Testis (tissue), 3 donors: ENCODE results near the gene ATM. TPM values are rescaled to one million over a fixed set of nuclear protein-coding genes. Genes with fewer than 3 reads are reported as not detected.

Source experiments
- DNase-seq: peaks from one replicate; pipeline ENCODE4 v3.0.0-alpha.2; 2019
- H3K27ac ChIP-seq, 2 donors: fragments of 200-600 bp; sonication (generic); one replicate each; pipeline ENCODE4 v1.5.1; 2019
- H3K27me3 ChIP-seq: fragments of 200-600 bp; sonication (generic); one replicate; pipeline ENCODE4 v1.5.1; 2019
- H3K36me3 ChIP-seq: fragments of 200-600 bp; sonication (generic); one replicate; pipeline ENCODE4 v1.5.1; 2017; ENCODE audit warnings: low read depth; ENCODE audit errors: missing control alignments
- H3K4me1 ChIP-seq: fragments of 200-600 bp; sonication (generic); one replicate; pipeline ENCODE4 v1.5.1; 2019
- H3K4me3 ChIP-seq, 2 donors: fragments of 200-600 bp; sonication (generic); one replicate each; pipeline ENCODE4 v1.5.1; 2017 to 2019
- H3K9me3 ChIP-seq: fragments of 200-600 bp; sonication (generic); one replicate; pipeline ENCODE4 v1.5.1; 2017
- CTCF ChIP-seq, 3 experiments: fragments of 450-650 bp in 2 of 3; fragments of 200-600 bp in 1 of 3; sonication (generic) in 1 of 3; IDR thresholded peaks; one replicate each; pipeline ENCODE4 v1.5.1; 2016 to 2019; ENCODE audit warnings: antibody characterized with exemption in 3 of 3, mild to moderate bottlenecking in 2 of 3, moderate library complexity in 1 of 3
- POLR2A ChIP-seq: fragments of 450-650 bp; IDR thresholded peaks from one replicate; pipeline ENCODE4 v1.6.1; 2017; ENCODE audit warnings: antibody characterized with exemption, mild to moderate bottlenecking, moderate library complexity
- WGBS, 2 donors: methylation state at CpG; one replicate each; pipeline ENCODE4 v1.1.5; 2018; 5-methylcytosine and 5-hydroxymethylcytosine counted together
- intact Hi-C: fragments of 100-400 bp; cut with DNase I; formaldehyde crosslinking; loops from one replicate; pipeline ENCODE4 v1.15.1; 2023; ENCODE audit warnings: low total_unique reads
- polyA plus RNA-seq: library from polyadenylated mRNA; stranded (reverse); fragments of 350-450 nt; fragmentation: Illumina TruSeq; extraction: RNeasy Lipid Tissue Mini Kit (QIAGEN cat#74804); gene quantifications from one replicate; pipeline ENCODE4 v1.2.3, GENCODE V29; 2014; ENCODE audit warnings: low read depth, low replicate concordance; ENCODE audit not compliant: insufficient read depth
- total RNA-seq, 2 donors: library from RNA; depleted of rRNA; stranded (reverse); fragments of >200 nt; gene quantifications; one replicate each; pipeline ENCODE4 v1.2.3, GENCODE V29; 2016

Gene ATM
- total and polyA plus RNA-seq, 3 donors from 2014 or later: 19.3 to 95.4 (median 92.3) TPM

GRCh38 chr11:108224366-108224765 is 1.5 kb downstream of the ATM start:
- Histone ChIP-seq H3K36me3 (no peaks in the 10 kb centered on the region), H3K4me3 (no peak overlapping the region), H3K27ac (peak overlapping the region in 1 of 2 donors; percentile 98), H3K4me1 (peaks cover 21% of the 10 kb centered on the region), H3K9me3 (no peaks in the 10 kb centered on the region), H3K27me3 (no peaks in the 10 kb centered on the region)
- no peak for DNase-seq
- no peak for TF ChIP-seq CTCF (IDR thresholded peaks at IDR 0.05)
- no peak for TF ChIP-seq POLR2A
- intact Hi-C loops: no loop called here
- 48 to 56% methylated on average over 4 of the region's 4 CpGs for WGBS, 2 donors

GRCh38 chr11:108224911-108225786 is 2.3 kb downstream of the ATM start:
- intact Hi-C loops: no loop called here
- Histone ChIP-seq H3K4me1 (peaks cover 21% of the 10 kb centered on the region), H3K27ac (no peak overlapping the region), H3K27me3 (no peaks in the 10 kb centered on the region), H3K4me3 (no peak overlapping the region), H3K36me3 (no peaks in the 10 kb centered on the region), H3K9me3 (no peaks in the 10 kb centered on the region)
- TF ChIP-seq CTCF (IDR thresholded peaks at IDR 0.05) (no peak), POLR2A (no peak)
- DNase-seq: no peak
- 87 to 91% methylated on average over 14 of the region's 14 CpGs for WGBS, 2 donors

- intact Hi-C loops: no loop called here
- no peak overlapping the region for H3K4me3 ChIP-seq
- peaks cover 15% of the 10 kb centered on the region for H3K4me1 ChIP-seq
- no peaks in the 10 kb centered on the region for H3K36me3 ChIP-seq
- no peak overlapping the region for H3K27ac ChIP-seq
- no peak for DNase-seq
- TF ChIP-seq POLR2A (no peak), CTCF (IDR thresholded peaks at IDR 0.05) (no peak)
- no peaks in the 10 kb centered on the region for H3K27me3 ChIP-seq
- WGBS, 2 donors: 85 to 94% methylated on average over 2 of the region's 2 CpGs
- no peaks in the 10 kb centered on the region for H3K9me3 ChIP-seq
Measured at GRCh38 chr11:108226036-108226435, 3.2 kb downstream of the ATM start.

GRCh38 chr11:108228251-108228650 is 5.4 kb downstream of the ATM start:
- H3K27me3 ChIP-seq: no peaks in the 10 kb centered on the region
- no peaks in the 10 kb centered on the region for H3K36me3 ChIP-seq
- no peak overlapping the region for H3K27ac ChIP-seq
- H3K9me3 ChIP-seq: no peaks in the 10 kb centered on the region
- intact Hi-C loops: no loop called here
- 89 to 95% methylated on average over 2 of the region's 2 CpGs for WGBS, 2 donors
- no peak overlapping the region for H3K4me3 ChIP-seq
- no peak for TF ChIP-seq POLR2A
- TF ChIP-seq CTCF (IDR thresholded peaks at IDR 0.05): no peak
- peaks cover 13% of the 10 kb centered on the region for H3K4me1 ChIP-seq
- no peak for DNase-seq
